ENCODE results near the gene CAMSAP1.

Gene CAMSAP1

GRCh38 chr9:135883410-135884089, 23.8 kb downstream of the CAMSAP1 start:
- no peak for DNase-seq (ENCODE audit: low spot score)

DNA sequence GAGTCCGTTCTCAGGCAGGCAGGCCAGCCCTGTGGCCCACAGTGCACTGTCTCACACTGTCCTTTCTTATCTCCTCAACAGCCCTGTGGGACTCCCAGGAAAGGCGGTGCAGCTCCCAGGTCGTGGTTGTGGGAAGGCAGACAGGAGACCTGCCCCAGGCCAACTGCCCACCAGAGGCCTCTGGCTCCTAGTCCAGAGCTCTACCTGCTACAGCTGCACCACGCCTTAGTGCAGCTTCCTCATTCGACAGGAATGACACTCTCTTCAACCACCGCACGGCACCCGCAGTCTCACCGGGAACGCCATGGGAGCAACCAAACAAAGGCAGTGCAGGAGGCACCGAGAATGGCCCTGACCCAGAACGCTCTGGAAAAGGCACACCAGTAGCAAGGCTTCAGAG, 25.3 kb downstream of the CAMSAP1 start:
- no peak for DNase-seq (ENCODE audit: low spot score)

DNA sequence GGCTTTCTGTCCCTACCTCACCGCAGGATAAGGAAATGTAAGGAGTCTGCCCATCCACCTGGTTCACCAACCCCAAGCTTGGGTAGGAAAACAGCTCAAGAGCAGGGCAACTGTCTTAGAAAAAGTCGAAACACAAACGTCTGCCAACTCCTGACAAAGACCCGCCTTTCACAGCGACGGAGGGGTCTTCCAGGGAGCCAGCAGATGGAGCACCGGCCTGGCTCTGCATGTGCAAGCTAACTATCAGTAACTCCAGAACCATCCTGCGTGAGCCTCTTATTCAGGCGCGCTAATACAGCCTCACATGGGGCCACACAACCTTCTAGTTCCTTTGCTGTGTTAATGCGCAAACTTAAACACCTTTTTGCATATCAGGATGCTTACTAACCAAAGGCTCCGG, 26.9 kb downstream of the CAMSAP1 start:
- no peak for DNase-seq (ENCODE audit: low spot score)

DNA sequence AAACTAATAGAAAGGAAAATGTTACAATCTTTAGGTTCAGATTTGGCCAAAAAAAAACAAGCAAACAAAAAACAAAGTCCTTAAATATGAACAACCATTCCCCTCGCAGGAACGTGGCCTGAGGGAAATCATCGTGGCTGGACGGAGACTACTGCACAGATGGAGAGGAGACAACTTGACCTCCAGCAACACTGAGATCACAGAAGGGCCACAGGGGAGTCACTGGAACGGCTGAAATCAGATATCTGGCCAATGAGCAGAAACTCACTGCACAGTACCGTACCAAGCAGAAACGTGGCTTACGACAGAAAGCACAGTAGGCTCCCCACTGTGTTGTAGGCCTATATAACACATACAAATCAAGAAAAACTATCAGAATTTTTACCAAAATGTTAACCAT, 27.7 kb downstream of the CAMSAP1 start:
- DNase-seq (ENCODE audit: low spot score): no peak

GRCh38 chr9:135879237-135879601, 28.1 kb downstream of the CAMSAP1 start:
- DNase-seq (ENCODE audit: low spot score): no peak

DNA sequence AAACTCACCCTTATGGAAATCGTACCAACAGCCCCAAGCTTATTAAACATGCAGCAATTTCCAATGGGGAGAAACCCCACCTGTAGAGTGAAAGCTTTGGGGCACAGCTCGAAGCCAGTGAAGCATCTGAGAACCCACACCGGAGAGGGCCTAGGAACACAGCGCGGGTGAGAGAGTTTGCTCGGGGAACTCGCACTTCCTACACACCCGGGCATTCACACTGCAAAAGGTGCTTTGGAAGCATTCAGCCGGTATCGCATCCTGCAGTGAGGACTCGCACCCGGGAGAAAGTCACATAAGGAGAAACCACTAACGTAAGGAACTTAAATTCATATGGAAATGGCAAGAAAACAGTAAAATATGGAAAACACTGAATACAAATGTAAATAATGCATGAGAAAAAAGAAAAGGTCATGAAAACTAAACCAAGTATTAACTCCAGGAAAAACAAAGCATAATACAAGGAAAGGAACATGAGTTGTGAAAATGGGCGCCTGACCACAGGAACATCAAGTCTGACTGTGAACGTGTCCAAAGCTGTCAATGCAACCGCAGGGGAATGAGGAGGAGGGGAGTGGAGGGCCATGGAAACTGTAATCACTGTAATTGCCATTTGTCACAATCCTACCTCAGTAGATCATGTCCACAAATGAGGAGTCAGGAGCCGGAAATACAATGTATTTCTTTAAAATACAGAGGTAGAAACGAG, 28.7 kb downstream of the CAMSAP1 start:
- no peak for DNase-seq (ENCODE audit: low spot score)

- DNase-seq (ENCODE audit: low spot score): peak; percentile 81
Observed at GRCh38 chr9:135877791-135878527, 29.4 kb downstream of the CAMSAP1 start.

DNA sequence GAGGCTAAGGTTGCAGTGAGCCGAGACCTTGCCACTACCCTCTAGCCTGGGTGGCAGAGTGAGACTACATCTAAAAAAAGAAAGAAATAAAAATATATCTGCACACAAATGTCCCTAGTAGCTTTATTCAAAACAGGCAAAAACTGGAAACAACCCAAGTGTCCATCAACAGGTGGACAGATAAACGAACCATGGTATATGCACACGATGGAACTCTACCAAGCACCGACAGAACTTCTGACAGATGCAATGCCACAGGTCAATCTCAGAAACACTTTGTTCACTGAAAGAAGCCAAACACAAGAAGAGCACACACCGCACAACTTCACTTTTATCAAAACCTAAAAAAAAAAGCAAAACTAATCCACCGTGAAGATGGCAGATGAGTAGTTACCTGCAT, 30.4 kb downstream of the CAMSAP1 start:
- DNase-seq (ENCODE audit: low spot score): no peak

DNA sequence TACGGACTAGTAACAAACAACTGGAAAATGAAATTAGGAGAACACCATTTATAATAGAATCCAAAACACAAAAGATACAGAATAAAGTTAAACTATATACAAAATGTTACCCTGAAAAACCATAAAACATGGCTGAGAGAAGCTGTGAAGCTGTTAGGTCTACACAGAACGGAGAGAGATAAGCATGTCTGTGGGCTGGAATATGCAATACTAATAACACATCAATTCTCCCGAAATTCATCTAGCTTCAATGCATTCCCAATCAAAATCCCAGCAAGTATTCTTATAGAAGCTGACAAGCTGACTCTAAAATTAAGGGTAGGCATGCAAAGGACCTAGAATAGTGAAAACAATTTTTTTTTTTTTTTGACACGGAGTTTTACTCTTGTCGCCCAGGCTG, 32.5 kb downstream of the CAMSAP1 start:
- DNase-seq (ENCODE audit: low spot score): no peak

- no peak for DNase-seq (ENCODE audit: low spot score)
Observed at GRCh38 chr9:135869909-135870308, 37.4 kb downstream of the CAMSAP1 start.

- DNase-seq (ENCODE audit: low spot score): peak; percentile 20
Observed at GRCh38 chr9:135865531-135865930, 41.8 kb downstream of the CAMSAP1 start.

DNA sequence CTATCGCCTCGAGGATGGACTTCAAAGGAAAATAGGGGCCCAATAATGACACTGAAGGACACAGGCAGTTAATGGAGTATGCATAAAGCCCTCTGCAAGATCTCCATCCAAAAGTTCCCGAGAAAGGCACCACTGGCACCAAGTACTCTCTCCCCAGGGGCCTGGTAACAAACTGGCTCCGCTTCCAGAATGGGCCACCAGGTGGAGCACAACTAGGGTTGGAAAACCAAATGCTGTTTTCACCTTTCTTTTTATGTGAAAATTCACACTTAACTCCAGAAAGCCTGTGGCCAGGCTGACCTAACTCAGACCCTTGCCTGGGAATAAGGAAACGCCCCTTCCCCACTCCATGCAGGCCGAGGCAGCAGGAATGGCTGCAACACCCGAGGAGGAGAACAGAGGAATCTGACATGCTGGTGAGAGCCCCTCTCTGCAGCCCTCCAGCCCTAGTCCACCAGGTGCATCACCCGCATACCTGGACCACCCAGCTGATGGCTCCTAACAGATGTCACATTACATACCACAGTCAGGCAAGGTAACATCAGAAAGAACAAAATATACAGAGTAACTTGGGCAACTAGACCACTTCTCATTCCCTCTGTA, 42.8 kb downstream of the CAMSAP1 start:
- peak; percentile 48 for DNase-seq (ENCODE audit: low spot score)

DNA sequence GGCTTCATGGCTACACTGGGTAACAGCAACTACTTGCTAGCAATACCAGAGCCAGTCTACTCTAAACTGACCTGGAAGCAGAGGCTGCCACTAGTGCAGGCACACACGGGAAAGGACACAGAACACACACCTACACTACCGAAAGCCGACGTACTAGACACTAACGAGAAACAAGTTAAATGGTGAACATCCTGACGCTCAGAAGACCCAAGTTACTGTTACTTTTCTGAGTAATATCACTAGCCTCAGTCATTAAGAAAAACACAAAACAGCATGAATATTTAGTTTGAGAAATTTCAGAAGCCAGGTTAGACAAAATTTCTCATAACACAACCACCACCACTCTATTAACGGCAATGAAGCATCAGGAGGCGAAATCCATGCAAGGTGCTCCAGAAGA, 44.5 kb downstream of the CAMSAP1 start:
- DNase-seq (ENCODE audit: low spot score): no peak

DNA sequence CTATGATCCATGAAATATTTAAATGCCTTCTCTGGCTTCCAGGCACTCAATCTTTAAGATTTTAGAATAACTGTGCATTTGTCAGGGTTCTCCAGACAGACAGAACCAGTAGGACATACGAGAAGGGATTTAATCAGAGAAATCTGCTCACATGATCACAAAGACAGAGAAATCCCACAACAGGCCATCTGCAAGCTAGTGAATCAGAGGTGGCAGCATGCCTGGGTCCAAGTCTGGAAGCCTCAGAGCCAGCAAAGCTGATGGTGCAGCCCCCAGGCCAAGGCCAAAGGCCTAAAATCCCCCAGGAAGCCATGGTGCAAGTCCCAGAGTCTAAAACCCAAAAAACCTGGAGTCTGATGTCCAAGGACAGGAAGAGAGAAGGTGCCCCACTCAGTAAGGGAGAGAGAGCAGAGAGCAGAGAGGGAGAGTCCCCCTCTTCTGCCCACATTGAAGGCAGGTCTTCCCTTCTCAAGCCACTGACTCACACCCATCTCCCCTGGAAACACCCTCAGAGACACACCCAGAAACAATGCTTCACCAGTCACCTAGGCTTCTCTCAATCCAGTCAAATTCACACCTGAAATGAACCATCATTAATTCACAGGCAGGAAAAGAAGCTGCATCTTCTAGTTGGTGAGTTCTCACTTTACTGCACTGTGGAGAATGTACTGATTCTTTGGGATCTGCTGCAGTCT, 48.7 kb downstream of the CAMSAP1 start:
- peak; percentile 29 for DNase-seq (ENCODE audit: low spot score)

- no peak for DNase-seq (ENCODE audit: low spot score)
Observed at GRCh38 chr9:135857843-135858242, 49.5 kb downstream of the CAMSAP1 start.

- peak; percentile 37 for DNase-seq (ENCODE audit: low spot score)
Observed at GRCh38 chr9:135857371-135857786, 50.0 kb downstream of the CAMSAP1 start.

- no peak for DNase-seq (ENCODE audit: low spot score)
Observed at GRCh38 chr9:135851748-135852147, 55.6 kb downstream of the CAMSAP1 start.

DNA sequence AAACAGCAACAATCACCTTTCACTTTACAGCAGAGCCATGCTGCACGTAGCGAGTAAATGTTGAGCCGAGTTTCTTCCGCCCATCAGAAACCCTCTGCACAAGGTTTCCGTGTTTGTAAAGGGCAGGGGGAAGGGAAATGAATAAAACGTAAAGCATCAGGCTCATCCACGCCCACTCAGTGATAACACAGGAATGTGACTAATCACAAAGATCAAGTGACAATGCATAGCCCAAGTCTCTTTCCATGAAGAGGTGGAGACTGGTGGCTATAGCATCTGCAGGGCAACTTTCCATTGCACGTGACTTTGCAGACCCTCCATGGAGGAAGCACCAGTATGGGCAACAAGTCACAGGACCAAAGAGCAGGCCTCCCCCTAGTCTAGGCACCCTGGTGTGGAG, 56.6 kb downstream of the CAMSAP1 start:
- no peak for DNase-seq (ENCODE audit: low spot score)

DNA sequence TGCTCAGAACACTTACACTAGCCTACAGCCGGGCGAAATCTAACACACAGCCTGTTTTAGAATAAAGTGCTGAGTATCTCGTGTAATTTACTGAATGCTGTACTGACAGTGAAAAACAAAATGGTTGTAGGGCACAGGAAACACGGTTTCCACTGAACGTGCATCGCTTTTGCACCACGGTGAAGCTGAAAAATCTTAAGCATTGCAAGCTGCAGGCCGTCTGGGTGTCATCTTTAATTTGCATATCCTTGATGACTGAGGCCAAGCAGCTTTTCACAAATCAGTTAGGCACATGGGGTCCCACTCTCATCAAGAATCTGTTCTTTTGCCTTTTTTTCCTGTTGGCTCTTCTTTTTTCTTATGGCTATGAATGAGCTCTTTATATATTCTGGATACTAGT, 58.2 kb downstream of the CAMSAP1 start:
- DNase-seq (ENCODE audit: low spot score): no peak

DNA sequence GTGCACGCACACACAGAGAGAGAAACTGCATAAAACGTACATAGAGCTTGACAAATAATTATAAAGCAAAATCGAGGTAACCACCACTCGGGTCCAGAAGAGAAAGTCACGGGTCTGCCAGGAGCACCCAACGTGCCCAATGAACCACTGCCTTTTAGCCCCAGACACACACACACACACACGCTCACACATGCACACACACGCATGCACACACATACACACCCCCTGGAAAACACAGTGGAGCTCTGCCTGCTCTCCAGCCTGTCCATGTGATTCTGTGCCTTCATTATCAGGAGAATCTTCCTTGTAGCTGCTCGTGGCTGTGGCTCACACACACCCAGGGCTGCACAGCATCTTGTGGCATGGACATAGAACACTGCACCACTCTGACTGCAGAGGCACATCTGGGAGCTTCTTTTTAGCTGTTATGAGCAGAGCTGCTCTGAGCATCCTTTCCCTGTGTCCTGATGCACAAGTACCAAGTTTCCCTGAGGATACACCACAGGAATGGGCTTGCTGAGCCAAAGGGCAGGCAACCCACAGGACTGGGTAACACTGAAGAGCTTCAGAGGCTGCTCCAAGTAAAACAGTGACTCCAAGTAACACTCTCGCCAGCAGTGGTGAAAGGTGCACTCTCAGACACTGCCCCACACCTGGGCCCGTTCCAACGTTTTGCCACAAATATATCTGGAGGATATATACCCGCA, 58.9 kb downstream of the CAMSAP1 start:
- no peak for DNase-seq (ENCODE audit: low spot score)

- no peak for DNase-seq (ENCODE audit: low spot score)
Observed at GRCh38 chr9:135847833-135848232, 59.5 kb downstream of the CAMSAP1 start.

DNA sequence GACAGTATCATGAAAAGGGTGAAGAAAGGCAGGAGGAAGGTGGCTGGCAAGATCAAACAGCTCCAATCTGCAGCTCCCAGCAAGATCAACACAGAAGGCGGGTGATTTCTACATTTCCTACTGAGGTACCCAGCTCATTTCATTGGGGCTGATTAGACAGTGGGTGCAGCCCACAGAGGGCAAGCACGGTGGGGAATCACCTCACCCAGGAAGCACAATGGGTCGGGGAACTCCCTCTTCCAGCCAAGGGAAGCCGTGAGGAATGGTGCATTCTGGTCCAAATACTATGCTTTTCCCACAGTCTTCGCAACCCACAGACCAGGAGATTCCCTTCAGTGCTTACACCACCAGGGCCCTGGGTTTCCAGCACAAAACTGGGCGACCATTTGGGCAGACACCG, 66.8 kb downstream of the CAMSAP1 start:
- DNase-seq (ENCODE audit: low spot score): no peak
